Choroid plexus epithelial cell (primary cell): ENCODE results near the gene CPXM1.
A peak's percentile ranks its signal among the peaks of the same experiment; 100 is the strongest.
"Not testable (repeated sequence)": the region's sequence is repeated elsewhere in the genome, so short reads cannot be mapped to it uniquely, and the experiment has no call there.

ENCODE experiments used
- DNase-seq: peaks from one replicate; pipeline ENCODE4 v3.0.0-alpha.2; 2010; ENCODE audit warnings: low read depth
- H3K4me3 ChIP-seq: 2 replicates; pipeline ENCODE4 v1.5.1; 2011; ENCODE audit warnings: low read depth, mild to moderate bottlenecking, control low read depth, low read length, moderate library complexity
- TF ChIP-seq, protein P1 (sequence below): conservative IDR thresholded peaks from 2 replicates; pipeline ENCODE4 v1.5.1; 2011; ENCODE audit warnings: low read depth, mild to moderate bottlenecking, control low read depth, inconsistent platforms, low read length, moderate library complexity

The CPXM1 gene

DNA sequence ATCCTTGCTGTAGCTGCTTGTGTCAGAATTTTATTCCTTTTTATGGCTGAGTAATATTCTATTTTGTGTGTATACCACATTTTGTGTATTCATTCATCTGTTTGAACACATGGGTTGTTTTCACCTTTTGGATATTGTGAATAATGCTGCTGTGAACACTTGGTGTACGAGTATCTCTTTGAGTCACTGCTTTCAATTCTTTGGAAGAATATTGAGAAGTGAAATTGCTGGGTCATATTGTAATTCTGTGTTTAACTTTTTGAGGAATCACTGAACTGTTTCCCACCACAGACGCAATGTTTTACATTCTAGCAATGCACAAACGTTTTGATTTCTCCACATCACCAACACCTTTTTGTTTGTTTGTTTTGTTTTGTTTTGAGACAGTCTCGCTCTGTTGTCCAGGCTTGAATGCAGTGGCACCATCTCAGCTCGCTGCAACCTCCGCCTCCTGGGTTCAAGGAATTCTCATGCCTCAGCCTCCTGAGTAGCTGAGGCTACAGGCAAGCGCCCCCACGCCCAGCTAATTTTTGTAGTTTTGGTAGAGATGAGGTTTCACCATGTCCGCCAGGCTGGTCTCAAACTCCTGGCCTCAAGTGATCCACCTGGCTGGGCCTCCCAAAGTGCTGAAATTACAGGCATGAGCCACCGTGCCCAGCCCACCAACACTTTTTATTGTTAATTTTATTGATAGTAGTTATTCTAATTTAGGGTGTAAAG lies 21.7 kb downstream of the CPXM1 start:
- H3K4me3 ChIP-seq = no peak overlapping the region
- TF ChIP-seq, protein P1, sequence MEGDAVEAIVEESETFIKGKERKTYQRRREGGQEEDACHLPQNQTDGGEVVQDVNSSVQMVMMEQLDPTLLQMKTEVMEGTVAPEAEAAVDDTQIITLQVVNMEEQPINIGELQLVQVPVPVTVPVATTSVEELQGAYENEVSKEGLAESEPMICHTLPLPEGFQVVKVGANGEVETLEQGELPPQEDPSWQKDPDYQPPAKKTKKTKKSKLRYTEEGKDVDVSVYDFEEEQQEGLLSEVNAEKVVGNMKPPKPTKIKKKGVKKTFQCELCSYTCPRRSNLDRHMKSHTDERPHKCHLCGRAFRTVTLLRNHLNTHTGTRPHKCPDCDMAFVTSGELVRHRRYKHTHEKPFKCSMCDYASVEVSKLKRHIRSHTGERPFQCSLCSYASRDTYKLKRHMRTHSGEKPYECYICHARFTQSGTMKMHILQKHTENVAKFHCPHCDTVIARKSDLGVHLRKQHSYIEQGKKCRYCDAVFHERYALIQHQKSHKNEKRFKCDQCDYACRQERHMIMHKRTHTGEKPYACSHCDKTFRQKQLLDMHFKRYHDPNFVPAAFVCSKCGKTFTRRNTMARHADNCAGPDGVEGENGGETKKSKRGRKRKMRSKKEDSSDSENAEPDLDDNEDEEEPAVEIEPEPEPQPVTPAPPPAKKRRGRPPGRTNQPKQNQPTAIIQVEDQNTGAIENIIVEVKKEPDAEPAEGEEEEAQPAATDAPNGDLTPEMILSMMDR = no peak
- no peak for DNase-seq

DNA sequence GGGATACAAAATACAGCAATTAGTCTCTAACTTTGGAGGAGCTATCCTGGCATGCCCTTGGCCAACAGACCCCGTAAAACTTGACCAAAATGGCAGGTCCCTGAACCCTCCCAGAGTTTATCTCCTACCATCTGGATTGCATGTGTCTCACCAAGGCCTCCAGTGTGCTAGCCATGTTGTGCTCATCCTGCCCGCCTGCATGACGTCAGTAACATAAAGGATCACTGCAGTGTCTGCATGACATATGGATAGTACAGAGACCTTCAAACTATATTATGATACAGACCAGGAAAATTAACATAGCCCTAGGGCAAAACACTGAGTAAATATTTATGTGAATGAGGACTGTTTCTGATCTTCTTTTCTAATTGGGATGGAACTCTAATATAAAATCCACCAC lies 25.3 kb downstream of the CPXM1 start:
- TF ChIP-seq, protein P1 = no peak
- no peak overlapping the region for H3K4me3 ChIP-seq
- no peak for DNase-seq

DNA sequence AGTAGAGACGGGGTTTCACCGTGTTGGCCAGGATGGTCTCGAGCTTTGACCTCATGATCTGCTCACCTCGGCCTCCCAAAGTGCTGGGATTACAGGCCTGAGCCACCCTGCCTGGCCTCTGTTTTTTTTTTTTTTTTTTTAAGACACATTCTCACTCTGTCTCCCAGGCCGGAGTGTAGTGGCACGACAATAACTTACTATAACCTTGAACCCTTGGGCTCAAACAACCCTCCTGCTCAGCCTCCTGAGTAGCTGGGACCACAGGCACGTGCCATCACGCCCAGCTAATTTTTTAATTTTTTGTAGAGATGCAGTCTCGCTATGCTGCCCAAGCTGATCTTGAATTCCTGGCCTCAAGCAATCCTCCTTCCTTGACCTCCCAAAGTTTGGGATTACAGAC lies 26.6 kb downstream of the CPXM1 start:
- DNase-seq = no peak
- TF ChIP-seq, protein P1 = no peak

DNA sequence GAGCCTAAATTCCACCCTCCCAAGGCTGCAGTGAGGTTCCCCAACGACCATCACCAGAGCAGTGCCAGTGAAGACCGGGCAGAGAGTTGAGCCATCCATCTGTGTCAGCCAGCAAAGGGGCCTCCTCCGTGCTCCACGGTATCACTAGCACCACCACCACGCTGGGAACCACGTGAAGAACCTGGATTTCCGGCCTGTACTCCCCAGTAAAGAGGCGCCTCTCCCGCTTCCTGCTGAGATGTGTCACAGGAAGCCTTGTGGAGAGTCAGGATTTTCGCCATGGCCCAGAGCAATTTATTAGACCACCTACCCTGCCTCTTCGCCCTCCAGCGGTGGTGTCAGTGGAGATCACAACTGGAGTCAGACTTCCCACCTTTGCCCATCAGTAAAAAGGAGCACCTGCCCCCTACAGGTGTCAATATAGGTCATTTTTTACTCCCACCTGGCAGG lies 28.8 kb downstream of the CPXM1 start:
- no peak for DNase-seq
- H3K4me3 ChIP-seq = no peak overlapping the region
- TF ChIP-seq, protein P1 = no peak

More for the DNA sequence above, 26.6 kb downstream of the CPXM1 start:
- no peak overlapping the region for H3K4me3 ChIP-seq

DNA sequence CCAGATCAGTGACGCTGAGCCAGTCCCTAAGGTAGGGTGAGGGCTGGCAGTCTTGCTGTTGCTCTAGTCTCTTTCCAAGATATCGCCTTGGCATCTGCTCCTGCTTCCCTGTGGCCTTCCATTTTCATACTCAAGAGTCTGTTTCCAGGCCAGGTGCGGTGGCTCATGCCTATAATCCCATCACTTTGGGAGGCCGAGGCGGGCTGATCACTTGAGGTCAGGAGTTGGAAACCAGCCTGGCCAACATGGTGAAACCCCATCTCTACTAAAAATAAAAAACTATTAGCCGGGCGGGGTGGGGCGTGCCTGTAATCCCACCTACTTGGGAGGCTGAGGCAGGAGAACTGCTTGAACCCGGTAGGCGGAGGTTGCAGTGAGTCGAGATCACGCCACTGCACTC lies 30.3 kb downstream of the CPXM1 start:
- DNase-seq, H3K4me3 ChIP-seq: not testable (repeated sequence)

DNA sequence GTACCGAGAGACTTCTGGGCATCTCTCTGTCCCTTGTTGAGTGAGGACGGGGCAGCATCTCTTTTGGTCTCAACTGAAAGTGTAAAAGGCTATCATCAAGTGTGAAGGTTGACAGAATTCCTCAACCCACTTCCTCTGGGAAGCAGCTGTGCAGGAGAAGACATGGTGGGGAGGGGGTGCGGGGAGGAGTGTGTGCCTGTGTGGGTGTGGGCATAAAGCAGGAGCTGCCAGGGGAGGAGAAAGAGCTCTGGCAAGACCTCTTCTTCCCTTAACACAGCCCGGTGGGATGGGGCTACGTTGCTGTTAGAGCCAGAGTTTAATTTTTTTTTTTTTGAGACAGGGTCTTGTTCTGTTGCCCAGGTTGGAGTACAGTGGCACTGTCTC lies 31.8 kb downstream of the CPXM1 start:
- no peak overlapping the region for H3K4me3 ChIP-seq
- TF ChIP-seq, protein P1 = no peak
- DNase-seq = no peak

DNA sequence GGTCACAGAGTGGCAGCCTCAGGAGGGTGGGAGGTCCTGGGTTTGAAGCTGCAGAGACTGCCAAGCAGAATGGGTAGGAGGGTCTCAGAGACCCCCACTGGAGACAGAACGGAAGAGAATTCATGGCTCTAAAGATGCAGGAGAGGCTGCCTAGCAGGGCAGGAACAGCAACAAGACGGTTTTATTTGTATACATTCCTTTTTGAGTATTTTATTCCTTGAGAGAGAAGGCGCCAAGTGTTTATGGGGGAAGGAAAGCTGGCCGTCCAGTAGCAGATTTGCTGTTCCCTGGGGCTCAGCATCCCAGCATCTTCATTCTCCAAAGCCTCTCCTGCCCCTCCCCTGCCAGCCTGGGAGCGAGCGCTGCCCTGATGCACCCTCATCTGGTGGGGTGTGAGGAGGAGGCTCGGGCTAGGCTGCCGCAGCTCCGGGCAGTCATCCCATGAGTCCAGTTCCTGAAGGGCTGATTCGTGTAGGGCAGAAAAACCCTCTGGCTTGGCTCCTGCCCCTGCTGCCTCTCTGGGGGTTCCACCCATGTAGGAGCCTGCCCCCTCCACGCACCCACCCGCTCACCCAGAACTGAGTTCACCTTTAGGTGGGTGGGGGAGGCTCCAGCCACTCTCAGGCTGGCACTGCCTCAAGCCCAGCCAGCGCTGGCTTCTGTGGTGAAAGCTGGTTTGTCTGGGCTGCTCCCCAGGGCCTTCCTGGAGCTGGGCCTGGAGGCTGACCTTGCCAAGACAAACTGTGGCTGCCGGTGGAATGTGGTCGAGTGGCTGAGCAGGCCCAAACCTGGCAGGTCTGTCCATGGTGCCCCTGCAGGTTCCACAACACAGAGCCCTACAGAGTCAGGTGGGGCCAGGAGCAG lies 32.4 kb downstream of the CPXM1 start:
- no peak overlapping the region for H3K4me3 ChIP-seq
- TF ChIP-seq, protein P1 = no peak
- DNase-seq = peak; percentile 24
